GM23338 (cell line): Measurements from ENCODE around the gene ARID1B.

Source experiments
- CTCF ChIP-seq, 2 experiments: fragments of 200-600 bp in 1 of 2; sonication (generic) in 1 of 2; conservative IDR thresholded peaks; 2 replicates each; pipeline versions ENCODE4 v1.5.1 to v1.6.1; 2016 to 2017; ENCODE audit warnings: antibody characterized with exemption in 2 of 2, low read depth in 2 of 2, mild to moderate bottlenecking in 2 of 2, moderate library complexity in 1 of 2
- ETS1 ChIP-seq: IDR thresholded peaks from 2 replicates; pipeline ENCODE4 v1.6.1; 2016; ENCODE audit warnings: antibody characterized with exemption

GRCh38 chr6:156999762-157000161 is 222.6 kb downstream of the ARID1B start:
- no peak for TF ChIP-seq CTCF (conservative IDR thresholded peaks at IDR 0.05; ENCODE audit: low read depth in 2 of 2)
- TF ChIP-seq ETS1 = no peak
